ENCODE measurements around the gene NFATC3. TPM values are rescaled to one million over a fixed set of nuclear protein-coding genes. Genes with fewer than 3 reads are reported as not detected.
"Not testable (repeated sequence)": the region's sequence is repeated elsewhere in the genome, so short reads cannot be mapped to it uniquely, and the experiment has no call there.

Gene NFATC3
- total RNA-seq, 1 experiment from 2014 or later: 37.2 TPM

DNA sequence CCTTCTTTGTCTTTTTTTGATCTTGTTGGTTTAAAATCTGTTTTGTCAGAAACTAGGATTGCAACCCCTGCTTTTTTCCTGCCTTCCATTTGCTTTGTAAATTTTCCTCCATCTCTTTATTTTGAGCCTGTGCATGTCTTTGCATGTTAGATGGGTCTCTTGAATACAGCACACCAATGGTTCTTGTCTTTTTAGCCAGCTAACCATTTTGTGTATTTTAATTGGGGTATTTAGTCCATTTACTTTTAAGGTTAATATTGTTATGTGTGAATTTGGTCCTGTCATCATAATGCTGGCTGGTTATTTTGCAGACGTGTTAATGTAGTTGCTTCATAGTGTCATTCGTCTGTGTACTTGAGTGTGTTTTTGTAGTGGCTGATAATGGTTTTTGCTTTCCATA is 26.2 kb downstream of the NFATC3 start:
- H3F3A ChIP-seq (ENCODE audit: insufficient read depth, low read depth): 0 out of 2 replicates have a peak, but pooled peaks cover 4% of the 10 kb centered on the region
- no peaks in the 10 kb centered on the region for H3K36me3 ChIP-seq (ENCODE audit: low read depth)
- no peaks in the 10 kb centered on the region for H3K9me2 ChIP-seq (ENCODE audit: insufficient read depth)
- H3K4me1 ChIP-seq (replicated peaks; ENCODE audit: insufficient read depth): no peaks in the 10 kb centered on the region
- H4K20me1 ChIP-seq (ENCODE audit: insufficient read depth): no peaks in the 10 kb centered on the region
- no peaks in the 10 kb centered on the region for H3K27me3 ChIP-seq (ENCODE audit: insufficient read depth, low read depth)
- DNase-seq: no peak
- POLR2A ChIA-PET (ENCODE audit: unreplicated experiment): no interaction called here
- no peak overlapping the region for H3K4me3 ChIP-seq
- no peak for TF ChIP-seq EZH2 (IDR thresholded peaks at IDR 0.05; ENCODE audit: low read depth)
- TF ChIP-seq, protein P1, sequence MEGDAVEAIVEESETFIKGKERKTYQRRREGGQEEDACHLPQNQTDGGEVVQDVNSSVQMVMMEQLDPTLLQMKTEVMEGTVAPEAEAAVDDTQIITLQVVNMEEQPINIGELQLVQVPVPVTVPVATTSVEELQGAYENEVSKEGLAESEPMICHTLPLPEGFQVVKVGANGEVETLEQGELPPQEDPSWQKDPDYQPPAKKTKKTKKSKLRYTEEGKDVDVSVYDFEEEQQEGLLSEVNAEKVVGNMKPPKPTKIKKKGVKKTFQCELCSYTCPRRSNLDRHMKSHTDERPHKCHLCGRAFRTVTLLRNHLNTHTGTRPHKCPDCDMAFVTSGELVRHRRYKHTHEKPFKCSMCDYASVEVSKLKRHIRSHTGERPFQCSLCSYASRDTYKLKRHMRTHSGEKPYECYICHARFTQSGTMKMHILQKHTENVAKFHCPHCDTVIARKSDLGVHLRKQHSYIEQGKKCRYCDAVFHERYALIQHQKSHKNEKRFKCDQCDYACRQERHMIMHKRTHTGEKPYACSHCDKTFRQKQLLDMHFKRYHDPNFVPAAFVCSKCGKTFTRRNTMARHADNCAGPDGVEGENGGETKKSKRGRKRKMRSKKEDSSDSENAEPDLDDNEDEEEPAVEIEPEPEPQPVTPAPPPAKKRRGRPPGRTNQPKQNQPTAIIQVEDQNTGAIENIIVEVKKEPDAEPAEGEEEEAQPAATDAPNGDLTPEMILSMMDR (conservative IDR thresholded peaks at IDR 0.05): no peak
- CTCF ChIA-PET: no interaction called here
- intact Hi-C loops (cut with micrococcal nuclease; ENCODE audit: unreplicated experiment): no loop called here
- no TSS peak for BruUV-seq (replicated peaks)
- H3K79me2 ChIP-seq (ENCODE audit: low read depth): peaks cover 68% of the 10 kb centered on the region
- no peaks in the 10 kb centered on the region for H3K9me3 ChIP-seq (ENCODE audit: insufficient read depth, low read depth)
- no peak overlapping the region for H3K27ac ChIP-seq
- no peak overlapping the region for H2AFZ ChIP-seq
- no peak overlapping the region for H3K4me2 ChIP-seq

GRCh38 chr16:68113059-68113761 is 28.0 kb downstream of the NFATC3 start:
- peaks cover 71% of the 10 kb centered on the region for H3K79me2 ChIP-seq (ENCODE audit: low read depth)
- BruUV-seq (replicated peaks): no TSS peak
- intact Hi-C loops (cut with micrococcal nuclease; ENCODE audit: unreplicated experiment): no loop called here
- no peaks in the 10 kb centered on the region for H3K9me2 ChIP-seq (ENCODE audit: insufficient read depth)
- no peaks in the 10 kb centered on the region for H4K20me1 ChIP-seq (ENCODE audit: insufficient read depth)
- ChIA-PET POLR2A (ENCODE audit: unreplicated experiment) (no interaction called here), CTCF (no interaction called here)
- H3K4me1 ChIP-seq (replicated peaks; ENCODE audit: insufficient read depth): no peaks in the 10 kb centered on the region
- no peak for TF ChIP-seq EZH2 (IDR thresholded peaks at IDR 0.05; ENCODE audit: low read depth)
- TF ChIP-seq, protein P1 (conservative IDR thresholded peaks at IDR 0.05): no peak
- H3F3A ChIP-seq (ENCODE audit: insufficient read depth, low read depth): 0 out of 2 replicates have a peak, but pooled peaks cover 4% of the 10 kb centered on the region
- H3K9me3 ChIP-seq (ENCODE audit: insufficient read depth, low read depth): no peaks in the 10 kb centered on the region
- H3K27me3 ChIP-seq (ENCODE audit: insufficient read depth, low read depth): no peaks in the 10 kb centered on the region
- no peak overlapping the region for H2AFZ ChIP-seq
- no peaks in the 10 kb centered on the region for H3K36me3 ChIP-seq (ENCODE audit: low read depth)
- H3K4me2 ChIP-seq: no peak overlapping the region
- H3K4me3 ChIP-seq: no peak overlapping the region
- H3K27ac ChIP-seq: no peak overlapping the region
- DNase-seq: no peak

DNA sequence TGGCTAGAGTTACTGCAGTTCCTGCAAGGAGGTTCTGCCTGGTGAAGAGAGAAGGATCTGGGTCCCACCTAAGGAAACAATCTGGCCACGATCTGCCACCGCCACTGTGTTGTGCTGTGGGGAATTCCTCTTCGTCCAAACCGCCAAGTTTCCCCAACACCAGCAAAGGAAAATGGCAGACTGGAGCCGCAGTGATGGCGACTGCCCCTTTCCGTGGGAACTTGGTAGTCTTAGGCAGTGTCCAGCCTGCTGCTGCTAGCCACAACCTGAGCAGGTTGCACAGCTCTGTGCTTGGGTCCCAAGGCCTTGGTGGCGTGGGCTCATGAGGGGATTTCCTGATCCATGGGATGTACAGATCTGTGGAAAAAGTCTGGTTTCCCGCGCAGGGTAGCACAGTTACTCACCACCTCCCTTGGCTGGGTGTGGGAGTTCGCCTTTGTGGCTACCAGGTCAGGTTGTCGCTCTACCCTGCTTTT is 28.6 kb downstream of the NFATC3 start:
- Histone ChIP-seq H3K27ac (no peak overlapping the region), H3K4me3 (no peak overlapping the region), H3K9me2 (ENCODE audit: insufficient read depth) (no peaks in the 10 kb centered on the region), H2AFZ (no peak overlapping the region), H3K9me3 (ENCODE audit: insufficient read depth, low read depth) (no peaks in the 10 kb centered on the region), H3K4me2 (no peak overlapping the region), H3K79me2 (ENCODE audit: low read depth) (peaks cover 72% of the 10 kb centered on the region), H3K36me3 (ENCODE audit: low read depth) (no peaks in the 10 kb centered on the region), H3F3A (ENCODE audit: insufficient read depth, low read depth) (0 out of 2 replicates have a peak, but pooled peaks cover 4% of the 10 kb centered on the region), H4K20me1 (ENCODE audit: insufficient read depth) (no peaks in the 10 kb centered on the region), H3K4me1 (replicated peaks; ENCODE audit: insufficient read depth) (no peaks in the 10 kb centered on the region), H3K27me3 (ENCODE audit: insufficient read depth, low read depth) (no peaks in the 10 kb centered on the region)
- TF ChIP-seq EZH2 (IDR thresholded peaks at IDR 0.05; ENCODE audit: low read depth): no peak
- TF ChIP-seq, protein P1 (conservative IDR thresholded peaks at IDR 0.05): no peak
- intact Hi-C loops (cut with micrococcal nuclease; ENCODE audit: unreplicated experiment): no loop called here
- DNase-seq: no peak
- ChIA-PET CTCF (no interaction called here), POLR2A (ENCODE audit: unreplicated experiment) (no interaction called here)
- BruUV-seq (replicated peaks): no TSS peak

DNA sequence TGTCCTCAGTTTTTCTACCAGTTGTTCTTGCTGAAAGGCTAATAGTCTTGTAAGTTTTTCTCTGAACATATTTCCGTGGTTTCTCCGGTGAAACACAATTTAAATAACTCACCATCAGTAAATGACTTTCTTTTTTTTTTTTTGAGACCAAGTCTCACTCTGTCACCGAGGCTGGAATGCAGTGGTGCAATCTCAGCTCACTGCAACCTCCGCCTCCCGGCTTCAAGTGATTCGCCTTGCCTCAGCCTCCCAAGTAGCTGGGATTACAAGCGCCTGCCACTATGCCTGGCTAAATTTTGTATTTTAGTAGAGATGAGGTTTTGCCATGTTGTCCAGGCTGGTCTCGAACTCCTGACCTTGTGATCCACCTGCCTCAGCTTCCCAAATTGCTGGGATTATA is 29.8 kb downstream of the NFATC3 start:
- H3K27ac ChIP-seq; H3K27me3 ChIP-seq (ENCODE audit: insufficient read depth, low read depth); H3K4me1 ChIP-seq (replicated peaks; ENCODE audit: insufficient read depth); H3K4me2 ChIP-seq; POLR2A ChIA-PET (ENCODE audit: unreplicated experiment); BruUV-seq (replicated peaks); H2AFZ ChIP-seq; CTCF ChIA-PET; H3F3A ChIP-seq (ENCODE audit: insufficient read depth, low read depth); intact Hi-C loops (cut with micrococcal nuclease; ENCODE audit: unreplicated experiment); DNase-seq; H3K4me3 ChIP-seq; H3K36me3 ChIP-seq (ENCODE audit: low read depth); H4K20me1 ChIP-seq (ENCODE audit: insufficient read depth); H3K9me3 ChIP-seq (ENCODE audit: insufficient read depth, low read depth); H3K9me2 ChIP-seq (ENCODE audit: insufficient read depth): not testable (repeated sequence)
- peaks cover 63% of the 10 kb centered on the region for H3K79me2 ChIP-seq (ENCODE audit: low read depth)

Data from PC-9 (cell line).